Measurements from ENCODE around the gene CIDEC. TPM values are rescaled to one million over a fixed set of nuclear protein-coding genes. Genes with fewer than 3 reads are reported as not detected.

Gene CIDEC
- total RNA-seq, 1 experiment from 2014 or later: 0.37 TPM

GRCh38 chr3:9917820-9918219 is 37.8 kb upstream of the CIDEC start:
- peaks cover 33% of the 10 kb centered on the region for H3K4me1 ChIP-seq (replicated peaks; ENCODE audit: insufficient read depth)

DNA sequence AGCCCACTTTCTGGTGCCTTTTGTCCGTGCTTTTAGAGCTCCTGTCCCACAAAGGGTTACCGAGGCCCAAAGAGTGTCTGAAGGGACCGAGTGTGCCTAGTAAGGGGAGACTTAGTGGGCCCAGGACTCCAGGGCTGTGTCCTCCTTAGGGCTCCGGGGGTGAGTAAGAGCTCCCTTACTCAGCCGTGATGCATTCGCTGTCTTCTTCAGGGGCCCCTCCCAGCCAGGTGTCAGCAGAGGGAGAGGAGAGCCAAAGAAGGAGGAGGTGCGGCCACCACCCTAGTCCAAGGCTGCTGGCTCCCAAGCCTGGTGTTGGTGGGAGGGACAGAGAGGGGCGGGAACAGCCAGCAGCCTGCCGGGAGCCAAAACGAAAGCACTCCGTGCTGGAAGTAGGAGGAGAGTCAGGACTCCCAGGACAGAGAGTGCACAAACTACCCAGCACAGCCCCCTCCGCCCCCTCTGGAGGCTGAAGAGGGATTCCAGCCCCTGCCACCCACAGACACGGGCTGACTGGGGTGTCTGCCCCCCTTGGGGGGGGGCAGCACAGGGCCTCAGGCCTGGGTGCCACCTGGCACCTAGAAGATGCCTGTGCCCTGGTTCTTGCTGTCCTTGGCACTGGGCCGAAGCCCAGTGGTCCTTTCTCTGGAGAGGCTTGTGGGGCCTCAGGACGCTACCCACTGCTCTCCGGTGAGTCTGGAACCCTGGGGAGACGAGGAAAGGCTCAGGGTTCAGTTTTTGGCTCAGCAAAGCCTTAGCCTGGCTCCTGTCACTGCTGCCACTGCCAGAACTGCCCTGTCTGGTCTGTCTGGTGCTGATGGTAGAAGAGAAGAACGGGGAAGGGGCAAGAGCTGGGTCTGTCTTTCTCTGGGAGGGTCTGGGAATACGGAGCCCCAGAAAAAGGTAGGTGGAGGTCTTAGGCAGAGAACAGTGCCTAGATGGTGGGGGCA is 37.0 kb upstream of the CIDEC start, which contains the start of gene IL17RC:
TSS of gene IL17RC (plus strand) at position 365 of the 947 bp plus-strand sequence. CDS start at position 583, 218 bp downstream.
- Histone ChIP-seq H3K4me3 (peak within 1 kb of the TSS; percentile 70), H4K20me1 (ENCODE audit: insufficient read depth) (no peaks in the 10 kb centered on the region), H2AFZ (peak within 1 kb of the TSS; percentile 77), H3F3A (ENCODE audit: insufficient read depth, low read depth) (peaks cover 16% of the 10 kb centered on the region), H3K4me2 (peak within 1 kb of the TSS; percentile 95), H3K79me2 (ENCODE audit: low read depth) (no peaks in the 10 kb centered on the region), H3K9me2 (ENCODE audit: insufficient read depth) (no peaks in the 10 kb centered on the region), H3K36me3 (ENCODE audit: low read depth) (no peaks in the 10 kb centered on the region), H3K9me3 (ENCODE audit: insufficient read depth, low read depth) (no peaks in the 10 kb centered on the region), H3K4me1 (replicated peaks; ENCODE audit: insufficient read depth) (peaks cover 41% of the 10 kb centered on the region), H3K27ac (no peak within 1 kb of the TSS), H3K27me3 (ENCODE audit: insufficient read depth, low read depth) (no peaks in the 10 kb centered on the region)
- peak; percentile 86 to 91 for DNase-seq
- intact Hi-C loops (cut with micrococcal nuclease; ENCODE audit: unreplicated experiment): loop anchor here (1.0 kb wide), 1 partner anchor 16 kb away; the partner anchor contains the start of gene CRELD1
- TF ChIP-seq CTCF (conservative IDR thresholded peaks at IDR 0.05) (no peak), EZH2 (IDR thresholded peaks at IDR 0.05; ENCODE audit: low read depth) (no peak)
- ChIA-PET CTCF (interaction anchor here (1.0 kb wide), 1 partner anchor 46 kb away, joined by 3 read pairs; no protein-coding TSS in a partner anchor), POLR2A (ENCODE audit: unreplicated experiment) (interaction anchor here (0.6 to 1.0 kb wide), 3 partner anchors 17 to 76 kb away, joined by 3 to 5 read pairs (median 4); partner anchors contain the start of genes CRELD1 and JAGN1)
- TSS peak; percentile 36 for BruUV-seq (replicated peaks)

More at GRCh38 chr3:9917820-9918219, 37.8 kb upstream of the CIDEC start:
- Histone ChIP-seq H3K79me2 (ENCODE audit: low read depth) (no peaks in the 10 kb centered on the region), H4K20me1 (ENCODE audit: insufficient read depth) (no peaks in the 10 kb centered on the region), H2AFZ (no peak overlapping the region), H3K27me3 (ENCODE audit: insufficient read depth, low read depth) (no peaks in the 10 kb centered on the region), H3K27ac (no peak overlapping the region), H3K36me3 (ENCODE audit: low read depth) (no peaks in the 10 kb centered on the region), H3K4me3 (peak overlapping the region; percentile 70; the same call in 1 of the 2 replicates), H3K9me2 (ENCODE audit: insufficient read depth) (no peaks in the 10 kb centered on the region), H3F3A (ENCODE audit: insufficient read depth, low read depth) (peaks cover 8% of the 10 kb centered on the region), H3K9me3 (ENCODE audit: insufficient read depth, low read depth) (no peaks in the 10 kb centered on the region), H3K4me2 (peak overlapping the region; percentile 95)
- DNase-seq: no peak
- POLR2A ChIA-PET (ENCODE audit: unreplicated experiment): no interaction called here
- no TSS peak for BruUV-seq (replicated peaks)
- CTCF ChIA-PET: no interaction called here
- intact Hi-C loops (cut with micrococcal nuclease; ENCODE audit: unreplicated experiment): loop anchor here (1.0 kb wide), 1 partner anchor 15 kb away; the partner anchor contains the start of gene CRELD1
- TF ChIP-seq EZH2 (IDR thresholded peaks at IDR 0.05; ENCODE audit: low read depth): no peak
- TF ChIP-seq CTCF (conservative IDR thresholded peaks at IDR 0.05): no peak

DNA sequence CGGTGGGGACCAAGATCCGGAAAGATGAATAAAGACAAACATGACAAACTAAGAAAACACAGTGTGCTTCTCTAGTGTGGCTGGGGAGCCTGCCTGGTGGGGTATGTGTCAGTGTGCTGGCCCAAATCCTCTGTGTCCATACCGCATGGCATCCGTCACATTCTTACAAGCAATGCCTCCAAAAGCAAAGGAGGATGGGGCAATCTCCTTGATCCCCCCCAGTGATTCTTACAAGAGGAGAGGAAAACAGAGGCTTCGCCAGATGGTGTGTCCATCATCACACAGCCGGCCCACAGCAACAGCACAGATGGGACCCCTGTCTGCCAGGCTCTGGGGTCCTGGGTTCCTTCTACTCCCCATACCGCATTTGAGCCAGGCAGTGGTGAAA is 36.3 kb upstream of the CIDEC start:
- TSS peak; percentile 98 for BruUV-seq (replicated peaks)
- DNase-seq: no peak
- Histone ChIP-seq H3K4me1 (replicated peaks; ENCODE audit: insufficient read depth) (peaks cover 48% of the 10 kb centered on the region), H3K9me3 (ENCODE audit: insufficient read depth, low read depth) (no peaks in the 10 kb centered on the region), H3K36me3 (ENCODE audit: low read depth) (no peaks in the 10 kb centered on the region), H2AFZ (no peak overlapping the region), H3K4me2 (peak overlapping the region; percentile 95), H4K20me1 (ENCODE audit: insufficient read depth) (no peaks in the 10 kb centered on the region), H3K4me3 (peak overlapping the region; percentile 70; the same call in 1 of the 2 replicates), H3F3A (ENCODE audit: insufficient read depth, low read depth) (peaks cover 23% of the 10 kb centered on the region), H3K27me3 (ENCODE audit: insufficient read depth, low read depth) (no peaks in the 10 kb centered on the region), H3K27ac (no peak overlapping the region), H3K79me2 (ENCODE audit: low read depth) (no peaks in the 10 kb centered on the region), H3K9me2 (ENCODE audit: insufficient read depth) (no peaks in the 10 kb centered on the region)
- ChIA-PET CTCF (interaction anchor here (0.6 to 1.0 kb wide), 2 partner anchors 16 to 45 kb away, joined by 3 to 9 read pairs; no protein-coding TSS in a partner anchor), POLR2A (ENCODE audit: unreplicated experiment) (interaction anchor here (0.6 to 1.0 kb wide), 3 partner anchors 17 to 77 kb away, joined by 3 to 5 read pairs (median 4); partner anchors contain the start of genes CRELD1 and JAGN1)
- no peak for TF ChIP-seq CTCF (conservative IDR thresholded peaks at IDR 0.05)
- no peak for TF ChIP-seq EZH2 (IDR thresholded peaks at IDR 0.05; ENCODE audit: low read depth)
- intact Hi-C loops (cut with micrococcal nuclease; ENCODE audit: unreplicated experiment): no loop called here

Measured in PC-9 (cell line).